ENCODE data around the gene SOD1.

DNA sequence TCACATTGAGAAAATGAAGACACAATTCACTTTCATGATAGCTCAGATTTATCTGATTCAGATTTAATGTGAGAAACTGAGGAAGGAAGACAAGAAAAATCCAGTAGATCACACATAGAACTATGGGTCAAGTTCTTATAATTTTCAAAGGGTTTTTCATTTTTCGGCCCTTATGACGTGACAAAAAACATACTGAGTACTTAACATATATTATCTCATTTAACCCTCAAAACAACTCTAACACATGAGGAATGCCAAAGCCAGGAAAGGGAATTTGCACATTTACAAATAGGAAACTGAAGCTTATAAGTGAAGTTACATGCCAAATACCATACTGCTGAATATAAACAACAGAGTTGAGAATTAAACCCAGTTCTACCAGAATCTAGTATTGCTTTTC lies 27.6 kb downstream of the SOD1 start:
- TF ChIP-seq POLR2A (IDR thresholded peaks at IDR 0.05) (no peak), EP300 (IDR thresholded peaks at IDR 0.05) (no peak)
- TF ChIP-seq, protein P1, sequence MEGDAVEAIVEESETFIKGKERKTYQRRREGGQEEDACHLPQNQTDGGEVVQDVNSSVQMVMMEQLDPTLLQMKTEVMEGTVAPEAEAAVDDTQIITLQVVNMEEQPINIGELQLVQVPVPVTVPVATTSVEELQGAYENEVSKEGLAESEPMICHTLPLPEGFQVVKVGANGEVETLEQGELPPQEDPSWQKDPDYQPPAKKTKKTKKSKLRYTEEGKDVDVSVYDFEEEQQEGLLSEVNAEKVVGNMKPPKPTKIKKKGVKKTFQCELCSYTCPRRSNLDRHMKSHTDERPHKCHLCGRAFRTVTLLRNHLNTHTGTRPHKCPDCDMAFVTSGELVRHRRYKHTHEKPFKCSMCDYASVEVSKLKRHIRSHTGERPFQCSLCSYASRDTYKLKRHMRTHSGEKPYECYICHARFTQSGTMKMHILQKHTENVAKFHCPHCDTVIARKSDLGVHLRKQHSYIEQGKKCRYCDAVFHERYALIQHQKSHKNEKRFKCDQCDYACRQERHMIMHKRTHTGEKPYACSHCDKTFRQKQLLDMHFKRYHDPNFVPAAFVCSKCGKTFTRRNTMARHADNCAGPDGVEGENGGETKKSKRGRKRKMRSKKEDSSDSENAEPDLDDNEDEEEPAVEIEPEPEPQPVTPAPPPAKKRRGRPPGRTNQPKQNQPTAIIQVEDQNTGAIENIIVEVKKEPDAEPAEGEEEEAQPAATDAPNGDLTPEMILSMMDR (IDR thresholded peaks at IDR 0.05), result no peak

Data from tibial nerve (tissue), 4 donors.